OCI-M2 (cell line): Measurements from ENCODE around the gene SV2B.

ENCODE experiments used
- DNase-seq: peaks from one replicate; lab custom pipeline; 2025; ENCODE audit not compliant: unreplicated experiment; lab: John Stamatoyannopoulos, UW

Gene SV2B

GRCh38 chr15:91225741-91226140 is 125.7 kb downstream of the SV2B start:
- no peak for DNase-seq

GRCh38 chr15:91227117-91227516 is 127.1 kb downstream of the SV2B start:
- DNase-seq: no peak

- no peak for DNase-seq
These were observed 127.7 kb downstream of the SV2B start for GRCh38 chr15:91227766-91228165.

GRCh38 chr15:91228383-91228782 is 128.3 kb downstream of the SV2B start:
- no peak for DNase-seq

GRCh38 chr15:91228890-91229289 is 128.8 kb downstream of the SV2B start:
- DNase-seq: no peak

- DNase-seq: no peak
These were observed 131.6 kb downstream of the SV2B start for GRCh38 chr15:91231703-91232102.

- no peak for DNase-seq
These were observed 134.7 kb downstream of the SV2B start for GRCh38 chr15:91234759-91235158.

- no peak for DNase-seq
These were observed 135.3 kb downstream of the SV2B start for GRCh38 chr15:91235376-91235775.

GRCh38 chr15:91237445-91237844 is 137.4 kb downstream of the SV2B start:
- DNase-seq: no peak

GRCh38 chr15:91238644-91239425 is 138.8 kb downstream of the SV2B start:
- DNase-seq: no peak

- no peak for DNase-seq
These were observed 143.8 kb downstream of the SV2B start for GRCh38 chr15:91243826-91244225.

- DNase-seq: no peak
These were observed 144.9 kb downstream of the SV2B start for GRCh38 chr15:91244919-91245318.

GRCh38 chr15:91246998-91247397 is 146.9 kb downstream of the SV2B start:
- no peak for DNase-seq

GRCh38 chr15:91249591-91249990 is 149.5 kb downstream of the SV2B start:
- no peak for DNase-seq

- DNase-seq: no peak
These were observed 152.3 kb downstream of the SV2B start for GRCh38 chr15:91252322-91252721.

GRCh38 chr15:91252756-91253155 is 152.7 kb downstream of the SV2B start:
- DNase-seq: no peak

- DNase-seq: no peak
These were observed 153.5 kb downstream of the SV2B start for GRCh38 chr15:91253605-91254004.

- DNase-seq: no peak
These were observed 154.7 kb downstream of the SV2B start for GRCh38 chr15:91254766-91255165.

GRCh38 chr15:91255670-91256192 is 155.7 kb downstream of the SV2B start:
- no peak for DNase-seq

GRCh38 chr15:91257746-91258414 is 157.8 kb downstream of the SV2B start:
- DNase-seq: no peak

- no peak for DNase-seq
These were observed 158.3 kb downstream of the SV2B start for GRCh38 chr15:91258415-91258759.

- DNase-seq: no peak
These were observed 159.0 kb downstream of the SV2B start for GRCh38 chr15:91259077-91259476.
